LNCaP clone FGC (cell line): ENCODE measurements around the gene SLC1A3.

ENCODE experiments used
- DNase-seq: peaks from one replicate; pipeline ENCODE4 v3.0.0-alpha.2; 2011; ENCODE audit warnings: low read depth
- H3K4me3 ChIP-seq: 2 replicates; pipeline ENCODE4 v1.5.1; 2011; ENCODE audit warnings: mild to moderate bottlenecking, low read depth, low read length, control low read depth
- TF ChIP-seq, protein P1 (sequence below): IDR thresholded peaks from 2 replicates; pipeline ENCODE4 v1.5.1; 2012; ENCODE audit warnings: mild to moderate bottlenecking; ENCODE audit not compliant: control insufficient read depth, insufficient read depth; ENCODE audit errors: extremely low read depth

SLC1A3 gene

DNA sequence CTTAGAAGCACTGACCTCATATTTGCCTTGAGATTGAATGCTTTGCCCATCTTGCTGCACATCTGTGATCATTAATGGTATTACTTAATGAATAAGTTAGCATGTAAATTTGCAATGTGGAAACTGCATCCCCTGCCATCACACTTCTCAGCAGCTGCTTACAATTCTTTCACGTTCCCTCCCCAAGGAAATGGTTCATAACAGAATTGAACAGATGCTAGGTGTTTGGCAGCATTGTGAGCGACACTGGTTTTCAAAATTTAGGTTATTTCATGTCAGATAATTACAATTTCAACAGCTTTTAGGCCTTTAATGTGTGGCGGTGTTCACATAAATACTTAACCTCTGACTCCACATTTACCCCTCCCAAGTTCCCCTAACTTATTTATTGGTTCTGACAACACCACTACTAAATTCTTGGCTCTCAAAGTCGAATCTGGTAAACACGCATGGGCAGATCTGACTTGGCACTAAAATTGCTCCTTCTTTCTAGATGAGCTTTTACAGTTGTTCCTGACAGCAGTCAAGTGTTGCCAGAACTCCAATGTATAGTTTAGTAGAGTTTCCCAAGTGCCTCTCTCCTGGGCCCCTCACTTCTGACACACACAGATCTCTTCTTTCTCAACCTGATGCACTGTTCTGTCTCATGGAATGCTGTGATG, 46.8 kb downstream of the SLC1A3 start:
- H3K4me3 ChIP-seq: no peak overlapping the region
- TF ChIP-seq, protein P1, sequence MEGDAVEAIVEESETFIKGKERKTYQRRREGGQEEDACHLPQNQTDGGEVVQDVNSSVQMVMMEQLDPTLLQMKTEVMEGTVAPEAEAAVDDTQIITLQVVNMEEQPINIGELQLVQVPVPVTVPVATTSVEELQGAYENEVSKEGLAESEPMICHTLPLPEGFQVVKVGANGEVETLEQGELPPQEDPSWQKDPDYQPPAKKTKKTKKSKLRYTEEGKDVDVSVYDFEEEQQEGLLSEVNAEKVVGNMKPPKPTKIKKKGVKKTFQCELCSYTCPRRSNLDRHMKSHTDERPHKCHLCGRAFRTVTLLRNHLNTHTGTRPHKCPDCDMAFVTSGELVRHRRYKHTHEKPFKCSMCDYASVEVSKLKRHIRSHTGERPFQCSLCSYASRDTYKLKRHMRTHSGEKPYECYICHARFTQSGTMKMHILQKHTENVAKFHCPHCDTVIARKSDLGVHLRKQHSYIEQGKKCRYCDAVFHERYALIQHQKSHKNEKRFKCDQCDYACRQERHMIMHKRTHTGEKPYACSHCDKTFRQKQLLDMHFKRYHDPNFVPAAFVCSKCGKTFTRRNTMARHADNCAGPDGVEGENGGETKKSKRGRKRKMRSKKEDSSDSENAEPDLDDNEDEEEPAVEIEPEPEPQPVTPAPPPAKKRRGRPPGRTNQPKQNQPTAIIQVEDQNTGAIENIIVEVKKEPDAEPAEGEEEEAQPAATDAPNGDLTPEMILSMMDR: no peak
- DNase-seq: no peak

DNA sequence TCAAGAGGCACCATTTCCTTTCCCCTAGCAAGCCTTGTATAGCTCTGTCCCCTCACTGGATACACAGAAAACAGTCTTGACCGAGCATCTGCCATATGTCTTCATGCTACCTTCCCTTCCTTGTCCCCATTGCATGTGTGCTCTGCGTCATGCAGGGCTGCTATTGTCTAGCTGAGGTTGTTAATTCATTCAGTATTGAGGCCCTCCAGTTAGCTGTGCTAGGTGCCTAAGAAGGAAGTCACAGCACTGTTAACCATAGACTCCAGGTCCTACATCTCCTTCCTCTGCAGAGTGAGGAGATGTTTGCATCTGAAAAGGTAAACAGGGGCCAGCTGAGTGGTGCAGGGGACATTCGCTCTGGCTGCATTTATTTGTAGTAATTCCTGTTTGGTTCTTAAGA, 48.2 kb downstream of the SLC1A3 start:
- no peak overlapping the region for H3K4me3 ChIP-seq
- no peak for DNase-seq
- TF ChIP-seq, protein P1: no peak

DNA sequence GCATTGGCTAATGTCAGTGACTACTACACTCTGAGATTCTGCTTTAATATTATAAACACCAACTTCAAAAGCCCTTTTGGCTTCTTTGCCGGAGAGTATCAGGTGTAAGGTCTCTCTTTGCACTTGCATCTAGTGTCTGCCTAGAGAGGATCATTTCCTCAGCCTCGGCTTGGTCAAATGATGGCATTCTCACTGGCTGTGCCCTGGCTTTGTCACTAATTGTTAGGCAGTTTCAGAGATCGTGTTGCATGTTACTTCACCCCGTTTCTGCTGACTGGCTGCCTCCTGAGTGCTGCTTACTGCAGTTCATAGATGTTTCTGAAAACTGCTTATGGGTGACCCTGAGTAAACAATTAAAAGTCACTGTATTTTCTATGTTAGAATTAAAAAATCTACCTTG, 48.8 kb downstream of the SLC1A3 start:
- no peak for DNase-seq
- TF ChIP-seq, protein P1: no peak
- H3K4me3 ChIP-seq: no peak overlapping the region

DNA sequence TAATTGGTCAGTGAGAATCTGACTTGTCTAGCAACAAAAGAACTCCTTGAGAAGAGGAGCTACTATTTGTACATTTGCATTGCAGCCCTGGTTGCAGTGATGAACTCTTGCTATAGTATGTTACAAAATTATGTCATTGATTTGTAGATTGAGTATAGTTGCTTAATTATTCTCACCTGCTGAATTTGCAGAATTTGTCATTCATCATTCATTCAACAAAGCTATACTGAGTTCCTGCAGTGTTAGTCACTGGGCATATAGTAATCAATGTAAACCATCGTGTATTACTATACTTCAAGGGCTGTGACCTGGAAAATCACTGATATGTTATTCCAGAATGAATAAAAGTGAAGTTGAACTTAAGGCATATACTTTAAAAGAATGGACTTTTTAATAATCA, 50.1 kb downstream of the SLC1A3 start:
- H3K4me3 ChIP-seq: no peak overlapping the region
- TF ChIP-seq, protein P1: no peak
- DNase-seq: no peak

DNA sequence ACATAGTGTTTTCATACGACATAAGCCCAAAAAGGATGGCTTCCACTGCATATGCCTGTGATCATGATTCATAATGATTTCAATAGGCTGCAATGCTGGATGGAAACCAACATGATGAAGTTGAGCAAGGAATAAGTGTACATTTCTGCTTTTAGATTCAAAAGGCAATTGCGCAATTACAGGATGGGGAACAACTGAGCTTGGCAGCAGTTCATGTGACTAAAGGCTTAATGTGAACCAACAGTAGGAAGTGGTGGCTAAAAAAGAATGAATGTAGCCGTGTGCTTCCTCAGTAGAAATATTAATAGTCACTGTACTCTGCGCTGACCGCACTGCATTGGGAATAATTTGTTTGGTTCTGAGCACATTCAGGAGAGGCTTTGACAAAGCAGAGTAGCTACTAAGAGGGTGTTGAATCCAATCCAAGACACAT, 51.2 kb downstream of the SLC1A3 start:
- TF ChIP-seq, protein P1: no peak
- H3K4me3 ChIP-seq: no peak overlapping the region
- DNase-seq: no peak

DNA sequence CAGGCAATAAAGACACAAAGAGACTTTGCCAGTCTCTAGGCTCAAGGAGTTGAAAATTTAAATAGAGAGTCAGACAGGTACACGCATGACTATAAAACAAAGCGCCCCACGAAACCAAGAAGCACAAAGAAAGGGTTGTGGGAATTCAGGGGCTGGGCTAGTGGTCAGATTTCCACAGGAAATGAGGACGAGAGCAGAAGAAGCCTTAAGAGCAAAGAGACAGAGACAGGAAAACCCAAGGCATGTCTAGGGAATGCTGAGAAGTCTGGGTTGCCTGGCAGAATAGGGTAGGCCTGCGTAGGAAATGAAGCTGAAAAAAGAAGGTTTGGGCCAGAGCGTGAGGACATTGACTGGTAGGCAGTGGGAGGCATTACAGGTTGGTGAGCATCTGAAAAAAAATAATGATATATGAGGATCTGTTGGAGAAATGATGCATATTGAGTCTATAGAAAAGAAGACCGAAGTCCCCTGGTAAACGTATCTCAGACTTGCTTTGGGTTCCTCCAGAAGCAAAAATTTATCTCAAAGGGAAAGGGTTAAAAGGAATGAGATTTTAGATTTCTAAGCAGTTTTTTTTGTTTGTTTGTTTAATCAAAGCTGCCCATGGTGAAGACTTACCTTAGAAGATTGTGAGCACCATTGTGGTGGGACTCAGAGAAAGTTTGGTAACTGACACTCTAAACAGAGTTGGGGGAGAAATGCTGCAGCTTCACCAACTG, 51.8 kb downstream of the SLC1A3 start:
- no peak overlapping the region for H3K4me3 ChIP-seq
- TF ChIP-seq, protein P1: no peak
- DNase-seq: no peak

DNA sequence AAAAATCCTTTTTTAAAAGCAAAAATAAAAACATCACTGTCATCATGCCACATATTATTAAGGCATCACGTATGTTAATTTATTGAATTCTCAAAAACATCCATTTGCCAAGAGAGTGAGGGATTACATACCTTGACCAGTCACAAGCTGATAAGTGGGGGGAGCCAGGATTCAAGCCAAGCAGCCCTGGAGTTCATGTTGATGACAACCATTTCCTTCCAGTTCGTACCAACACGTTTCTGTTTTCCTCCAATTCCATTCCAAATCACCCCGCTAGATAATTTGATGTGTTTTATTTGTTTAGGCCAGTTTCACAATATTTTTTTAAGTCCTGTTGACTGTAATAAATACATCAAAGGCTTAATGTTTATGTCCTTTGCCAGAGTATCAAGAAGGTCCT, 53.0 kb downstream of the SLC1A3 start:
- no peak overlapping the region for H3K4me3 ChIP-seq
- TF ChIP-seq, protein P1: no peak
- DNase-seq: no peak
